Bronchial epithelial cell (primary cell): Measurements from ENCODE around the gene NFKBIB. TPM values are rescaled to one million over a fixed set of nuclear protein-coding genes. Genes with fewer than 3 reads are reported as not detected.
A peak's percentile ranks its signal among the peaks of the same experiment; 100 is the strongest.

Source experiments
- DNase-seq: peaks from one replicate; pipeline ENCODE4 v3.0.0-alpha.2; 2010; ENCODE audit warnings: low read depth
- FAIRE-seq: peaks from 2 replicates; lab custom pipeline; 2011; peaks lifted over from hg19 to GRCh38; lab: Jason Lieb, UNC
- H3K27me3 ChIP-seq: 2 replicates; pipeline ENCODE4 v1.5.1; 2011; ENCODE audit warnings: low read length; ENCODE audit not compliant: control insufficient read depth, insufficient read depth
- H3K36me3 ChIP-seq: 2 replicates; pipeline ENCODE4 v1.5.1; 2011; ENCODE audit warnings: low read length; ENCODE audit not compliant: control insufficient read depth, insufficient read depth
- H3K4me3 ChIP-seq: 2 replicates; pipeline ENCODE4 v1.5.1; 2011; ENCODE audit warnings: mild to moderate bottlenecking, low read depth, low read length, control low read depth
- total RNA-seq: library from RNA; depleted of rRNA; stranded (reverse); fragments of >200 nt; gene quantifications from 2 replicates; pipeline ENCODE4 v1.2.1, GENCODE V29; 2014
- TF ChIP-seq, protein P1 (sequence below): IDR thresholded peaks from 2 replicates; pipeline ENCODE4 v1.5.1; 2011; ENCODE audit warnings: mild to moderate bottlenecking, moderate library complexity, low read length, control low read depth, inconsistent platforms; ENCODE audit not compliant: insufficient read depth, severe bottlenecking

NFKBIB gene
- total RNA-seq, 1 donor from 2014 or later, result 23.2 TPM

DNA sequence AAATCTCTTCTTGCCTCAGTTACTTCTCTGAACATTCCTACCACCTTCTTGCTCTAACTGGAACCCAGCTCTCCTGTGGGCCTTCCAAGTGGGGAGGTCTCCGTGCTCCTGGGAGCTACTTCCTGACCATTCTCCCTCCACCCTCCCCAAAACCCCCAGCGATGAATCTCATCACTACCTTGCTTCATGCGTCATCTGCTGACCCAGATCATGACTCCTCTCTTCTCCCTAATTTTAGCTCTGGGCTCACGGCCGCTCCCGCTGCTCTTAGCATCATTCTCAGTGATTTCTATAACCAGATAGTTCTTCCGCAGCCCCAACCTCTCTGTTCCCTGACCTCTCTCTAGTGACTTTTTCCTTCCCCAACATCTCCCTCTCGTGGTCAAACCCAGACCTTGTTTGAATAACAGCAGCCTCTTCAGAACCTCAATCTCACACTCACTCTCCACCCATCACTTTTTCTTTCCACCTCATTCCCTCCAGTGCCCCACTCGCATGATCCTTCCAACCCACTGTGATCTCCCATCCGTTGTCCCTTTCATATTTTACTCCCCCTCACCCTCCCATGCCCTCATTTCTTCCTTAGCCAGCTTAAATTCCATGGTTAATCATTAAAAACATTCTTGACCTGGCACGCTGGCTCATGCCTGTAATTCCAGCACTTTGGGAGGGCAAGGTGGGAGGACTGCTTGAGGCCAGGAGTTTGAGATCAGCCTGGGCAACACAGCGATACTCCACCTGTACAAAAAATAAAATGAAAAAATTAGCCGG, 52.8 kb downstream of the NFKBIB start:
- FAIRE-seq (no peak), DNase-seq (peak; percentile 40)
- H3K36me3 ChIP-seq, result peaks cover 2% of the 10 kb centered on the region
- no peak overlapping the region for H3K4me3 ChIP-seq
- TF ChIP-seq, protein P1, sequence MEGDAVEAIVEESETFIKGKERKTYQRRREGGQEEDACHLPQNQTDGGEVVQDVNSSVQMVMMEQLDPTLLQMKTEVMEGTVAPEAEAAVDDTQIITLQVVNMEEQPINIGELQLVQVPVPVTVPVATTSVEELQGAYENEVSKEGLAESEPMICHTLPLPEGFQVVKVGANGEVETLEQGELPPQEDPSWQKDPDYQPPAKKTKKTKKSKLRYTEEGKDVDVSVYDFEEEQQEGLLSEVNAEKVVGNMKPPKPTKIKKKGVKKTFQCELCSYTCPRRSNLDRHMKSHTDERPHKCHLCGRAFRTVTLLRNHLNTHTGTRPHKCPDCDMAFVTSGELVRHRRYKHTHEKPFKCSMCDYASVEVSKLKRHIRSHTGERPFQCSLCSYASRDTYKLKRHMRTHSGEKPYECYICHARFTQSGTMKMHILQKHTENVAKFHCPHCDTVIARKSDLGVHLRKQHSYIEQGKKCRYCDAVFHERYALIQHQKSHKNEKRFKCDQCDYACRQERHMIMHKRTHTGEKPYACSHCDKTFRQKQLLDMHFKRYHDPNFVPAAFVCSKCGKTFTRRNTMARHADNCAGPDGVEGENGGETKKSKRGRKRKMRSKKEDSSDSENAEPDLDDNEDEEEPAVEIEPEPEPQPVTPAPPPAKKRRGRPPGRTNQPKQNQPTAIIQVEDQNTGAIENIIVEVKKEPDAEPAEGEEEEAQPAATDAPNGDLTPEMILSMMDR, result peak; percentile 58
- no peaks in the 10 kb centered on the region for H3K27me3 ChIP-seq

DNA sequence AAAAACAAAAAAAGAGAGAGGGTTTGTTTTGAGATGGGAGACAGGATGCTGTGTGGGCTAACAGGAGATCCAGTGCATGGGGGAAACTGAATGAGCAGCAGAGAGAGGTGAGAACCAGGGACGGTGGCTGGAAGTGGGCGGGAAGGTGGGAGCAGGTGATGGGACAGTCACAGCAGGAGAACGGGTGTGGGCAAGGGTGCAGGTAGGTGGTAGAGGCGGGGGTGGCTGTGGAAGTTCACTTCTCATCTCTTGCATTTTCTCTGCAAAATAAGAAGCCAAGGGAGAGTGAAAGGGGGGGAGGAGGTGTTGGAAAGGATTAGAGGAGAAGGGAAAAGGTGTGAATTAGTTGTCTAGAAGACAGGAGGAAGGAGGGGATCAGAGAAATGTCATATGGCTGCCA, 53.9 kb downstream of the NFKBIB start:
- FAIRE-seq (no peak), DNase-seq (no peak)
- TF ChIP-seq, protein P1, result no peak
- Histone ChIP-seq H3K4me3 (no peak overlapping the region), H3K27me3 (no peaks in the 10 kb centered on the region), H3K36me3 (no peaks in the 10 kb centered on the region)

DNA sequence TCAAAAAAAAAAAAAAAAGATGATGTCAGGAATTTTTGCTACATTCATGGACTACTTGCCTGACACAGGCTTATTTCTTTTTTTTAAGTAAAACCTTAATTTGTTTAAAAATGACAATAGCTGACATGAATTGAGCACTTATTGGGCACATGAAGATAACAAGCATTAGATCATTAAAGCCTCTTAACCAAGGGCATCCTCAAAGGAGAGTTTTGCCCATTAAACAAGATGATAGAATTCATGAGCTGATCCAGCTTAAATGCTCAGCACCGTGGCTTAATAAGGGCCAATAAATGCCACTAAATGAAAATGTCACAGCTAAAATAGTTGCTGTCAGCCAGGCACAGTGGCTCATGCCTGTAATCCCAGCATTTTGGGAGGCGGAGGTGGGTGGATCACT, 56.5 kb downstream of the NFKBIB start:
- Histone ChIP-seq H3K4me3 (no peak overlapping the region), H3K27me3 (no peaks in the 10 kb centered on the region), H3K36me3 (no peaks in the 10 kb centered on the region)
- TF ChIP-seq, protein P1, result no peak
- DNase-seq (no peak), FAIRE-seq (no peak)

DNA sequence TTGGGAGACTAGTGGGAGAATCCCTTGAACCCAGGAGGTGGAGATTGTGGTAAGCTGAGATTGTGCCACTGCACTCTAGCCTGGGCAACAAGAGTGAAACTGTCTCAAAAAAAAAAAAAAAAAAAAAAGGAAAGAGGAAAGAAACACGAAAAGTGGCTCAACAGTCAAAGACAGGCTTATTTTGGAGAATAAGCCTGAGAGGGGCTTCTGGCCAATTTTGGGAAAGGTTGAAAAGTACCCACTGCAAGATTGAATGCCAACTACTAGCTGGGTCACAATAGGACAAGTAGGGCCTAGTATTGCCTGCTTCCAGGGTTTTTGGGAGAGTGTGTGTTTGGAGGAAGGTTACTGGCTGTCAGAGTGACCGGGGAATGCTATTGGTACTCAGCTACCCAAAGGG, 58.5 kb downstream of the NFKBIB start:
- FAIRE-seq (no peak), DNase-seq (no peak)
- no peak overlapping the region for H3K4me3 ChIP-seq
- H3K36me3 ChIP-seq, result no peaks in the 10 kb centered on the region
- TF ChIP-seq, protein P1, result no peak
- no peaks in the 10 kb centered on the region for H3K27me3 ChIP-seq

Other genes with a start within 250 kb of the NFKBIB start
- 6.6 and 6.8 TPM in 2 replicates for gene CAPN12, start 155.5 kb upstream of the NFKBIB start, total RNA-seq
- 11.3 and 406 TPM in 2 replicates for gene LGALS7, start 126.5 kb upstream of the NFKBIB start, total RNA-seq
- 1,636 and 4,049 TPM in 2 replicates for gene LGALS7B, start 110.8 kb upstream of the NFKBIB start, total RNA-seq
- 0.64 and 1.1 TPM in 2 replicates for gene LGALS4, start 87.0 kb upstream of the NFKBIB start, total RNA-seq
- 44.5 and 51.1 TPM in 2 replicates for gene ECH1, start 68.2 kb upstream of the NFKBIB start, total RNA-seq
- 172 and 246 TPM in 2 replicates for gene HNRNPL, start 50.0 kb upstream of the NFKBIB start, total RNA-seq
- gene RINL, start 21.7 kb upstream of the NFKBIB start, total RNA-seq, result 8.7 and 12.3 TPM in 2 replicates
- 41.3 and 44.7 TPM in 2 replicates for gene SIRT2, start 351 bp upstream of the NFKBIB start, total RNA-seq
- 0.13 TPM in 1 of 2 replicates, not detected in the other for gene CCER2, start 12.2 kb downstream of the NFKBIB start, total RNA-seq
- 5.4 and 8.2 TPM in 2 replicates for gene SARS2, start 30.8 kb downstream of the NFKBIB start, total RNA-seq
- gene MRPS12, start 31.0 kb downstream of the NFKBIB start, total RNA-seq, result 56.5 and 62.4 TPM in 2 replicates
- gene FBXO17, start 75.8 kb downstream of the NFKBIB start, total RNA-seq, result 5.0 and 11.6 TPM in 2 replicates
- gene FBXO27, start 132.6 kb downstream of the NFKBIB start, total RNA-seq, result 5.3 and 5.8 TPM in 2 replicates
- 0.53 and 0.77 TPM in 2 replicates for gene ACP7, start 184.4 kb downstream of the NFKBIB start, total RNA-seq
- 4.5 and 6.8 TPM in 2 replicates for gene PAK4, start 225.8 kb downstream of the NFKBIB start, total RNA-seq